GM23338 (cell line): ENCODE measurements around the gene CELF4. TPM values are rescaled to one million over a fixed set of nuclear protein-coding genes. Genes with fewer than 3 reads are reported as not detected.

ENCODE experiments used
- ATAC-seq: fragments of 200-7000 bp; cut with Tn5 transposase; 3 replicates; pipeline ENCODE4 v1.9.1; 2020
- DNase-seq: peaks from one replicate; pipeline ENCODE4 v3.0.0-alpha.2; 2015; ENCODE audit warnings: low spot score
- H2AFZ ChIP-seq: fragments of 200-600 bp; sonication (generic); 2 replicates; pipeline ENCODE4 v1.8.0; 2016; ENCODE audit warnings: antibody characterized with exemption, mild to moderate bottlenecking, moderate library complexity
- H3F3A ChIP-seq: fragments of 200-600 bp; sonication (generic); replicated peaks from 2 replicates; pipeline ENCODE4 v1.8.0; 2017; ENCODE audit warnings: antibody characterized with exemption, mixed run types, low read depth
- H3K27ac ChIP-seq: fragments of 200-600 bp; sonication (generic); 2 replicates; pipeline ENCODE4 v1.6.1; 2016; ENCODE audit warnings: low read depth
- H3K27me3 ChIP-seq: fragments of 200-600 bp; sonication (generic); 2 replicates; pipeline ENCODE4 v1.8.0; 2016; ENCODE audit warnings: mild to moderate bottlenecking, mixed run types, moderate library complexity; ENCODE audit not compliant: insufficient read depth
- H3K36me3 ChIP-seq: fragments of 200-600 bp; sonication (generic); 2 replicates; pipeline ENCODE4 v1.8.0; 2016; ENCODE audit warnings: mild to moderate bottlenecking; ENCODE audit not compliant: insufficient read depth
- H3K4me1 ChIP-seq: fragments of 200-600 bp; sonication (generic); 2 replicates; pipeline ENCODE4 v1.8.0; 2016; ENCODE audit warnings: mild to moderate bottlenecking, moderate library complexity; ENCODE audit not compliant: insufficient read depth
- H3K4me2 ChIP-seq: fragments of 200-600 bp; sonication (generic); 2 replicates; pipeline ENCODE4 v1.7.1; 2017; ENCODE audit warnings: mixed run types
- H3K4me3 ChIP-seq: fragments of 200-600 bp; sonication (generic); 2 replicates; pipeline ENCODE4 v1.6.1; 2016; ENCODE audit warnings: mixed run types
- H3K79me2 ChIP-seq: fragments of 200-600 bp; sonication (generic); replicated peaks from 2 replicates; pipeline ENCODE4 v1.8.0; 2017; ENCODE audit warnings: mild to moderate bottlenecking; ENCODE audit not compliant: insufficient read depth
- H3K9me2 ChIP-seq: fragments of 200-600 bp; sonication (generic); 2 replicates; pipeline ENCODE4 v1.8.0; 2017; ENCODE audit not compliant: insufficient read depth
- H4K20me1 ChIP-seq: fragments of 200-600 bp; sonication (generic); replicated peaks from 2 replicates; pipeline ENCODE4 v1.8.0; 2017; ENCODE audit warnings: mild to moderate bottlenecking; ENCODE audit not compliant: insufficient read depth
- H3K27ac Mint-ChIP-seq: 2 replicates; pipeline ENCODE4 v1.8.0; 2020; ENCODE audit warnings: inconsistent platforms, mild to moderate bottlenecking, moderate library complexity, mixed read lengths
- H3K27me3 Mint-ChIP-seq: 3 replicates; pipeline ENCODE4 v1.8.0; 2022; ENCODE audit warnings: low read depth, mild to moderate bottlenecking, moderate library complexity, mixed read lengths, inconsistent platforms; ENCODE audit not compliant: insufficient read depth, poor library complexity
- H3K36me3 Mint-ChIP-seq: 3 replicates; pipeline ENCODE4 v1.8.0; 2021; ENCODE audit warnings: low read depth, mild to moderate bottlenecking, inconsistent platforms, moderate library complexity, mixed read lengths
- H3K4me1 Mint-ChIP-seq: 3 replicates; pipeline ENCODE4 v1.8.0; 2020; ENCODE audit warnings: mild to moderate bottlenecking, inconsistent platforms, mixed read lengths
- H3K4me3 Mint-ChIP-seq: 3 replicates; pipeline ENCODE4 v1.8.0; 2021; ENCODE audit warnings: moderate library complexity, mild to moderate bottlenecking, inconsistent platforms, mixed read lengths
- H3K9me3 Mint-ChIP-seq: 3 replicates; pipeline ENCODE4 v1.8.0; 2020; ENCODE audit warnings: moderate library complexity, mild to moderate bottlenecking, inconsistent platforms, mixed read lengths
- CREB1 ChIP-seq: fragments of 250-450 bp; sonication (Bioruptor Pico); IDR thresholded peaks from 2 replicates; pipeline ENCODE4 v1.5.0; 2020; ENCODE audit warnings: low read depth, mild to moderate bottlenecking, moderate library complexity
- CTCF ChIP-seq, 2 experiments: fragments of 200-600 bp in 1 of 2; sonication (generic) in 1 of 2; conservative IDR thresholded peaks; 2 replicates each; pipeline versions ENCODE4 v1.5.1 to v1.6.1; 2016 to 2017; ENCODE audit warnings: antibody characterized with exemption in 2 of 2, low read depth in 2 of 2, mild to moderate bottlenecking in 2 of 2, moderate library complexity in 1 of 2
- ETS1 ChIP-seq: IDR thresholded peaks from 2 replicates; pipeline ENCODE4 v1.6.1; 2016; ENCODE audit warnings: antibody characterized with exemption
- EZH2 ChIP-seq: fragments of 200-600 bp; sonication (generic); IDR thresholded peaks from one replicate; pipeline ENCODE4 v1.8.0; 2017; ENCODE audit warnings: antibody characterized with exemption, mild to moderate bottlenecking, low read depth; ENCODE audit not compliant: unreplicated experiment
- EZH2phosphoT487 ChIP-seq: fragments of 200-600 bp; sonication (generic); IDR thresholded peaks from one replicate; pipeline ENCODE4 v1.8.1; 2018; ENCODE audit warnings: antibody characterized with exemption; ENCODE audit not compliant: unreplicated experiment
- JUNB ChIP-seq: IDR thresholded peaks from one replicate; pipeline ENCODE4 v1.6.1; 2016; ENCODE audit warnings: antibody characterized with exemption; ENCODE audit not compliant: unreplicated experiment
- NANOG ChIP-seq: IDR thresholded peaks from 2 replicates; pipeline ENCODE4 v1.6.1; 2016; ENCODE audit warnings: antibody characterized with exemption, borderline replicate concordance
- POLR2AphosphoS5 ChIP-seq: IDR thresholded peaks from 2 replicates; pipeline ENCODE4 v1.6.1; 2016; ENCODE audit warnings: antibody characterized with exemption, low read depth
- REST ChIP-seq: IDR thresholded peaks from one replicate; pipeline ENCODE4 v1.6.1; 2018; ENCODE audit warnings: antibody characterized with exemption; ENCODE audit not compliant: unreplicated experiment
- STAT1 ChIP-seq: IDR thresholded peaks from one replicate; pipeline ENCODE4 v1.6.1; 2016; ENCODE audit warnings: antibody characterized with exemption; ENCODE audit not compliant: unreplicated experiment
- ZNF114 ChIP-seq: fragments of 250-450 bp; sonication (Bioruptor Pico); IDR thresholded peaks from 2 replicates; pipeline ENCODE4 v1.5.0; 2020; ENCODE audit warnings: mild to moderate bottlenecking, moderate library complexity
- ZNF331 ChIP-seq: fragments of 250-450 bp; sonication (Bioruptor Pico); IDR thresholded peaks from 2 replicates; pipeline ENCODE4 v1.5.0; 2020; ENCODE audit warnings: low read depth, mild to moderate bottlenecking, moderate library complexity
- ZNF462 ChIP-seq: fragments of 250-450 bp; sonication (Bioruptor Pico); IDR thresholded peaks from 2 replicates; pipeline ENCODE4 v1.5.0; 2020; ENCODE audit warnings: mild to moderate bottlenecking, moderate library complexity
- polyA plus RNA-seq: library from polyadenylated mRNA; unstranded; fragments of >200 nt; fragmentation: Nextera tagmentation; extraction: Ambion mirVana; gene quantifications from 2 replicates; pipeline ENCODE4 v1.2.1, GENCODE V29; 2016
- total RNA-seq: library from RNA; depleted of rRNA; stranded (reverse); fragments of >200 nt; shearing (Covaris generic); gene quantifications from 2 replicates; pipeline ENCODE4 v1.2.3, GENCODE V29; 2014

The CELF4 gene
- total and polyA plus RNA-seq, 2 experiments from 2014 or later = 2.6 to 6.7 TPM

- Mint-ChIP-seq H3K4me1 (no peaks in the 10 kb centered on the region), H3K27ac (no peak overlapping the region), H3K4me3 (no peak overlapping the region), H3K9me3 (peaks cover 2% of the 10 kb centered on the region; the same call in 1 of the 3 replicates), H3K27me3 (peaks cover 4% of the 10 kb centered on the region), H3K36me3 (no peaks in the 10 kb centered on the region)
- Histone ChIP-seq H3K4me1 (no peaks in the 10 kb centered on the region), H3K27me3 (no peaks in the 10 kb centered on the region), H3K36me3 (no peaks in the 10 kb centered on the region), H3K4me2 (no peak overlapping the region), H3K9me2 (no peaks in the 10 kb centered on the region; the same call in 1 of the 2 replicates), H3F3A (no peaks in the 10 kb centered on the region), H3K4me3 (no peak overlapping the region), H2AFZ (no peak overlapping the region), H3K79me2 (no peaks in the 10 kb centered on the region), H3K27ac (no peak overlapping the region), H4K20me1 (no peaks in the 10 kb centered on the region)
- ATAC-seq (no peak), DNase-seq (no peak)
- TF ChIP-seq CTCF (conservative IDR thresholded peaks at IDR 0.05; ENCODE audit: low read depth in 2 of 2) (no peak), POLR2AphosphoS5 (no peak), ZNF331 (CRISPR knock-in tag) (no peak), REST (no peak), STAT1 (no peak), NANOG (no peak), CREB1 (CRISPR knock-in tag) (no peak), JUNB (no peak), ZNF462 (CRISPR knock-in tag) (no peak), EZH2 (no peak), ETS1 (no peak), ZNF114 (CRISPR knock-in tag) (no peak), EZH2phosphoT487 (no peak)
Observed at GRCh38 chr18:37613253-37613565, 47.6 kb upstream of the CELF4 start.
